WTC11 (cell line): ENCODE measurements around the gene ELOVL6. TPM values are rescaled to one million over a fixed set of nuclear protein-coding genes. Genes with fewer than 3 reads are reported as not detected.

Experiments used
- ATAC-seq: fragments of 200-7000 bp; cut with Tn5 transposase; 2 replicates; pipeline ENCODE4 v1.10.0; 2021; ENCODE audit warnings: mild to moderate bottlenecking, moderate library complexity
- CTCF ChIA-PET: fragments of 300-600 bp; sonication (Branson Sonifier 250); formaldehyde crosslinking; loops from one replicate; lab custom pipeline; 2021; ENCODE audit warnings: antibody characterized with exemption; lab: Charles Lee
- POLR2A ChIA-PET: fragments of 350-600 bp; sonication (Branson Sonifier 250); formaldehyde crosslinking; loops from one replicate; lab custom pipeline; 2021; ENCODE audit warnings: antibody characterized with exemption; lab: Charles Lee
- DNase-seq: peaks from one replicate; pipeline ENCODE4 v3.0.0; 2021; ENCODE audit warnings: low spot score
- H3K27ac Mint-ChIP-seq: 2 replicates; pipeline ENCODE4 v1.8.0; 2021; ENCODE audit warnings: mixed read lengths
- H3K27me3 Mint-ChIP-seq: 2 replicates; pipeline ENCODE4 v1.8.0; 2021; ENCODE audit warnings: low read depth, mild to moderate bottlenecking, moderate library complexity, mixed read lengths
- H3K36me3 Mint-ChIP-seq: 2 replicates; pipeline ENCODE4 v1.8.0; 2021; ENCODE audit warnings: mixed read lengths
- H3K4me1 Mint-ChIP-seq: 2 replicates; pipeline ENCODE4 v1.8.0; 2022; ENCODE audit warnings: mixed read lengths
- H3K4me3 Mint-ChIP-seq: 2 replicates; pipeline ENCODE4 v1.8.0; 2021; ENCODE audit warnings: mild to moderate bottlenecking, moderate library complexity, mixed read lengths
- H3K9me3 Mint-ChIP-seq: 2 replicates; pipeline ENCODE4 v1.8.0; 2021; ENCODE audit warnings: mixed read lengths
- GRHL2 ChIP-seq: fragments of 250-450 bp; sonication (Bioruptor Pico); IDR thresholded peaks from 2 replicates; pipeline ENCODE4 v1.8.0; 2022; ENCODE audit warnings: mild to moderate bottlenecking, moderate library complexity; ENCODE audit not compliant: insufficient replicate concordance, severe bottlenecking
- IRF2 ChIP-seq: sonication (generic); formaldehyde crosslinking; IDR thresholded peaks from 2 replicates; pipeline ENCODE4 v1.8.0; 2022; ENCODE audit warnings: low read depth, missing genetic modification reagents, borderline replicate concordance
- NFYB ChIP-seq: sonication (generic); formaldehyde crosslinking; conservative IDR thresholded peaks from 2 replicates; pipeline ENCODE4 v1.8.0; 2022; ENCODE audit warnings: low read depth, missing genetic modification reagents
- NR3C1 ChIP-seq: sonication (generic); formaldehyde crosslinking; conservative IDR thresholded peaks from 2 replicates; pipeline ENCODE4 v1.8.1; 2023; ENCODE audit warnings: low read depth, mild to moderate bottlenecking, missing genetic modification reagents
- PRRX2 ChIP-seq: fragments of 250-450 bp; sonication (Bioruptor Pico); IDR thresholded peaks from 2 replicates; pipeline ENCODE4 v1.8.0; 2021; ENCODE audit warnings: mild to moderate bottlenecking
- TEAD1 ChIP-seq: sonication (generic); formaldehyde crosslinking; IDR thresholded peaks from 2 replicates; pipeline ENCODE4 v1.8.0; 2022; ENCODE audit warnings: mild to moderate bottlenecking, missing genetic modification reagents
- TEAD4 ChIP-seq: sonication (generic); formaldehyde crosslinking; IDR thresholded peaks from 2 replicates; pipeline ENCODE4 v1.8.0; 2022; ENCODE audit warnings: mild to moderate bottlenecking, missing genetic modification reagents
- ZNF138 ChIP-seq: sonication (generic); formaldehyde crosslinking; conservative IDR thresholded peaks from 2 replicates; pipeline ENCODE4 v1.8.1; 2022; ENCODE audit warnings: mild to moderate bottlenecking, moderate library complexity, missing genetic modification reagents
- ZNF423 ChIP-seq: fragments of 250-450 bp; sonication (Bioruptor Pico); IDR thresholded peaks from 2 replicates; pipeline ENCODE4 v2.1.2; 2022; ENCODE audit warnings: mild to moderate bottlenecking, moderate library complexity
- total RNA-seq: library from RNA; stranded (reverse); gene quantifications from 3 replicates; pipeline ENCODE4 v1.2.3, GENCODE V29; 2021
- TF ChIP-seq, protein P1 (sequence below): sonication (generic); formaldehyde crosslinking; IDR thresholded peaks from 2 replicates; pipeline ENCODE4 v1.8.1; 2023; ENCODE audit warnings: mild to moderate bottlenecking, missing genetic modification reagents, moderate library complexity
- TF ChIP-seq, protein P2 (sequence below): fragments of 250-450 bp; sonication (Bioruptor Pico); IDR thresholded peaks from 2 replicates; pipeline ENCODE4 v1.9.0; 2021; ENCODE audit warnings: mild to moderate bottlenecking
- TF ChIP-seq, protein P3 (sequence below): sonication (generic); formaldehyde crosslinking; IDR thresholded peaks from 2 replicates; pipeline ENCODE4 v1.8.1; 2022; ENCODE audit warnings: mild to moderate bottlenecking, moderate library complexity, missing genetic modification reagents
- TF ChIP-seq, protein P4 (sequence below): sonication (generic); formaldehyde crosslinking; IDR thresholded peaks from 2 replicates; pipeline ENCODE4 v1.8.0; 2023; ENCODE audit warnings: mild to moderate bottlenecking, missing genetic modification reagents
- TF ChIP-seq, protein P5 (sequence below): sonication (generic); formaldehyde crosslinking; conservative IDR thresholded peaks from 2 replicates; pipeline ENCODE4 v1.8.1; 2023; ENCODE audit warnings: mild to moderate bottlenecking, low read depth, missing genetic modification reagents, moderate library complexity

ELOVL6 gene
- total RNA-seq, 1 experiment from 2014 or later = 87.4 TPM

DNA sequence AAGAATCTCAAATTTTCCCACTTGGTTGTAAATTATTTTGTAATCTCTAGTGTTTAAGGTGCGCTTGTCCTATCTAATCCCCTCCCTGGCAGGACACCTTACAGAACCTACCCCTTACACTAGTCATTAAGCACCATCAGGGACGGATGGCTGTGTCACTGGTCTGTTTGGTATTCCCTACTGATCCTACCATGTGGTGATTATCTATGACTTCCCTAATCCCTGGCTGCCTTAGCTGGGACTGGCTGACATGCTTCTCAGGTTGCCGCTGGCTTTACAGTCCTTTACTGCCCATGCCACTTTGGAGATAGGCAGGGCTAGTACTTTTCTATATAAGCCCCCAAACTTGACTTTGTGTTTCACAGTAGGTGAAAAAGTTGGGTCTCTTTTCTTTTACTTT, 58.6 kb downstream of the ELOVL6 start:
- Mint-ChIP-seq H3K27me3 (no peaks in the 10 kb centered on the region), H3K9me3 (peaks cover 5% of the 10 kb centered on the region), H3K4me1 (peaks cover 19% of the 10 kb centered on the region), H3K27ac (no peak overlapping the region), H3K36me3 (peaks cover 12% of the 10 kb centered on the region), H3K4me3 (no peak overlapping the region)
- TF ChIP-seq GRHL2 (no peak), NFYB (CRISPR knock-in tag) (no peak), PRRX2 (CRISPR knock-in tag) (no peak), ZNF138 (CRISPR knock-in tag) (no peak)
- TF ChIP-seq, protein P1, sequence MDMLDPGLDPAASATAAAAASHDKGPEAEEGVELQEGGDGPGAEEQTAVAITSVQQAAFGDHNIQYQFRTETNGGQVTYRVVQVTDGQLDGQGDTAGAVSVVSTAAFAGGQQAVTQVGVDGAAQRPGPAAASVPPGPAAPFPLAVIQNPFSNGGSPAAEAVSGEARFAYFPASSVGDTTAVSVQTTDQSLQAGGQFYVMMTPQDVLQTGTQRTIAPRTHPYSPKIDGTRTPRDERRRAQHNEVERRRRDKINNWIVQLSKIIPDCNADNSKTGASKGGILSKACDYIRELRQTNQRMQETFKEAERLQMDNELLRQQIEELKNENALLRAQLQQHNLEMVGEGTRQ (CRISPR knock-in tag) = no peak
- TF ChIP-seq, protein P2, sequence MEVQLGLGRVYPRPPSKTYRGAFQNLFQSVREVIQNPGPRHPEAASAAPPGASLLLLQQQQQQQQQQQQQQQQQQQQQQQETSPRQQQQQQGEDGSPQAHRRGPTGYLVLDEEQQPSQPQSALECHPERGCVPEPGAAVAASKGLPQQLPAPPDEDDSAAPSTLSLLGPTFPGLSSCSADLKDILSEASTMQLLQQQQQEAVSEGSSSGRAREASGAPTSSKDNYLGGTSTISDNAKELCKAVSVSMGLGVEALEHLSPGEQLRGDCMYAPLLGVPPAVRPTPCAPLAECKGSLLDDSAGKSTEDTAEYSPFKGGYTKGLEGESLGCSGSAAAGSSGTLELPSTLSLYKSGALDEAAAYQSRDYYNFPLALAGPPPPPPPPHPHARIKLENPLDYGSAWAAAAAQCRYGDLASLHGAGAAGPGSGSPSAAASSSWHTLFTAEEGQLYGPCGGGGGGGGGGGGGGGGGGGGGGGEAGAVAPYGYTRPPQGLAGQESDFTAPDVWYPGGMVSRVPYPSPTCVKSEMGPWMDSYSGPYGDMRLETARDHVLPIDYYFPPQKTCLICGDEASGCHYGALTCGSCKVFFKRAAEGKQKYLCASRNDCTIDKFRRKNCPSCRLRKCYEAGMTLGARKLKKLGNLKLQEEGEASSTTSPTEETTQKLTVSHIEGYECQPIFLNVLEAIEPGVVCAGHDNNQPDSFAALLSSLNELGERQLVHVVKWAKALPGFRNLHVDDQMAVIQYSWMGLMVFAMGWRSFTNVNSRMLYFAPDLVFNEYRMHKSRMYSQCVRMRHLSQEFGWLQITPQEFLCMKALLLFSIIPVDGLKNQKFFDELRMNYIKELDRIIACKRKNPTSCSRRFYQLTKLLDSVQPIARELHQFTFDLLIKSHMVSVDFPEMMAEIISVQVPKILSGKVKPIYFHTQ (CRISPR knock-in tag) = no peak
- TF ChIP-seq, protein P3, sequence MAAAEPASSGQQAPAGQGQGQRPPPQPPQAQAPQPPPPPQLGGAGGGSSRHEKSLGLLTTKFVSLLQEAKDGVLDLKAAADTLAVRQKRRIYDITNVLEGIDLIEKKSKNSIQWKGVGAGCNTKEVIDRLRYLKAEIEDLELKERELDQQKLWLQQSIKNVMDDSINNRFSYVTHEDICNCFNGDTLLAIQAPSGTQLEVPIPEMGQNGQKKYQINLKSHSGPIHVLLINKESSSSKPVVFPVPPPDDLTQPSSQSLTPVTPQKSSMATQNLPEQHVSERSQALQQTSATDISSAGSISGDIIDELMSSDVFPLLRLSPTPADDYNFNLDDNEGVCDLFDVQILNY (CRISPR knock-in tag) = no peak
- ChIA-PET POLR2A (no interaction called here), CTCF (no interaction called here)
- ATAC-seq = peak; percentile 78
- DNase-seq = no peak

DNA sequence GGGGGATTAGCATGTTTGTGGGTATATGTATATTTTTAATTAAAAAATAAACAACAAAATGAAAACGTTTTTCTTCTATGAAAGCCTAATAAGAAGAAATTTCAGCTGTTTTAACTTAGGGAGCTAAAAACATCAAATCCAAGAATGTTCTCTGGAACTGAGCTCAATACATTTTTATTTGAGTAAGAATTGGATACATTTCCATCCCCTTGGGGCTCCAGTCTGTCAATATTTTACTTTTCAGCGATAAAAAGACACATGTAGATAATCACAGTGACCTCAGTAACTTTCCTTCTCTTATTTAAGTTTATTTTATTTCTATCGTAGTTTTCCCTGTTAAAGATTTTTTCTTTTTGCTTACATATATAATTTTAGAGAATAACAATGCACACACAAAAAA, 59.3 kb downstream of the ELOVL6 start:
- H3K27me3 Mint-ChIP-seq = no peaks in the 10 kb centered on the region
- ATAC-seq (no peak), DNase-seq (no peak)
- ChIA-PET CTCF (no interaction called here), POLR2A (no interaction called here)
- peaks cover 5% of the 10 kb centered on the region for H3K9me3 Mint-ChIP-seq
- TF ChIP-seq NR3C1 (no peak), ZNF423 (CRISPR knock-in tag) (no peak), TEAD1 (no peak), IRF2 (CRISPR knock-in tag) (no peak), TEAD4 (CRISPR knock-in tag) (no peak)
- TF ChIP-seq, protein P1 (CRISPR knock-in tag) = no peak
- TF ChIP-seq, protein P4, sequence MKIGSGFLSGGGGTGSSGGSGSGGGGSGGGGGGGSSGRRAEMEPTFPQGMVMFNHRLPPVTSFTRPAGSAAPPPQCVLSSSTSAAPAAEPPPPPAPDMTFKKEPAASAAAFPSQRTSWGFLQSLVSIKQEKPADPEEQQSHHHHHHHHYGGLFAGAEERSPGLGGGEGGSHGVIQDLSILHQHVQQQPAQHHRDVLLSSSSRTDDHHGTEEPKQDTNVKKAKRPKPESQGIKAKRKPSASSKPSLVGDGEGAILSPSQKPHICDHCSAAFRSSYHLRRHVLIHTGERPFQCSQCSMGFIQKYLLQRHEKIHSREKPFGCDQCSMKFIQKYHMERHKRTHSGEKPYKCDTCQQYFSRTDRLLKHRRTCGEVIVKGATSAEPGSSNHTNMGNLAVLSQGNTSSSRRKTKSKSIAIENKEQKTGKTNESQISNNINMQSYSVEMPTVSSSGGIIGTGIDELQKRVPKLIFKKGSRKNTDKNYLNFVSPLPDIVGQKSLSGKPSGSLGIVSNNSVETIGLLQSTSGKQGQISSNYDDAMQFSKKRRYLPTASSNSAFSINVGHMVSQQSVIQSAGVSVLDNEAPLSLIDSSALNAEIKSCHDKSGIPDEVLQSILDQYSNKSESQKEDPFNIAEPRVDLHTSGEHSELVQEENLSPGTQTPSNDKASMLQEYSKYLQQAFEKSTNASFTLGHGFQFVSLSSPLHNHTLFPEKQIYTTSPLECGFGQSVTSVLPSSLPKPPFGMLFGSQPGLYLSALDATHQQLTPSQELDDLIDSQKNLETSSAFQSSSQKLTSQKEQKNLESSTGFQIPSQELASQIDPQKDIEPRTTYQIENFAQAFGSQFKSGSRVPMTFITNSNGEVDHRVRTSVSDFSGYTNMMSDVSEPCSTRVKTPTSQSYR (CRISPR knock-in tag) = no peak
- TF ChIP-seq, protein P5, sequence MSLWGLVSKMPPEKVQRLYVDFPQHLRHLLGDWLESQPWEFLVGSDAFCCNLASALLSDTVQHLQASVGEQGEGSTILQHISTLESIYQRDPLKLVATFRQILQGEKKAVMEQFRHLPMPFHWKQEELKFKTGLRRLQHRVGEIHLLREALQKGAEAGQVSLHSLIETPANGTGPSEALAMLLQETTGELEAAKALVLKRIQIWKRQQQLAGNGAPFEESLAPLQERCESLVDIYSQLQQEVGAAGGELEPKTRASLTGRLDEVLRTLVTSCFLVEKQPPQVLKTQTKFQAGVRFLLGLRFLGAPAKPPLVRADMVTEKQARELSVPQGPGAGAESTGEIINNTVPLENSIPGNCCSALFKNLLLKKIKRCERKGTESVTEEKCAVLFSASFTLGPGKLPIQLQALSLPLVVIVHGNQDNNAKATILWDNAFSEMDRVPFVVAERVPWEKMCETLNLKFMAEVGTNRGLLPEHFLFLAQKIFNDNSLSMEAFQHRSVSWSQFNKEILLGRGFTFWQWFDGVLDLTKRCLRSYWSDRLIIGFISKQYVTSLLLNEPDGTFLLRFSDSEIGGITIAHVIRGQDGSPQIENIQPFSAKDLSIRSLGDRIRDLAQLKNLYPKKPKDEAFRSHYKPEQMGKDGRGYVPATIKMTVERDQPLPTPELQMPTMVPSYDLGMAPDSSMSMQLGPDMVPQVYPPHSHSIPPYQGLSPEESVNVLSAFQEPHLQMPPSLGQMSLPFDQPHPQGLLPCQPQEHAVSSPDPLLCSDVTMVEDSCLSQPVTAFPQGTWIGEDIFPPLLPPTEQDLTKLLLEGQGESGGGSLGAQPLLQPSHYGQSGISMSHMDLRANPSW (CRISPR knock-in tag) = no peak
- no peak overlapping the region for H3K27ac Mint-ChIP-seq
- H3K36me3 Mint-ChIP-seq = peaks cover 9% of the 10 kb centered on the region
- peaks cover 18% of the 10 kb centered on the region for H3K4me1 Mint-ChIP-seq
- no peak overlapping the region for H3K4me3 Mint-ChIP-seq
